HCT116 (cell line): ENCODE measurements around the gene OPCML. TPM values are rescaled to one million over a fixed set of nuclear protein-coding genes. Genes with fewer than 3 reads are reported as not detected.

ENCODE experiments used
- ATAC-seq: fragments of 200-7000 bp; cut with Tn5 transposase; 2 replicates; pipeline ENCODE4 v1.9.1; 2020; ENCODE audit warnings: mild to moderate bottlenecking, moderate library complexity
- BruUV-seq: library from RNA; stranded (reverse); fragments of 400-500 nt; replicated peaks from 2 replicates; lab custom pipeline; 2021; lab: Mats Ljungman, UMichigan
- CTCF ChIA-PET: fragments of 300-600 bp; sonication (Branson Sonifier 250); formaldehyde crosslinking; loops from one replicate; lab custom pipeline; 2021; ENCODE audit warnings: antibody characterized with exemption; lab: Charles Lee
- POLR2A ChIA-PET: fragments of 300-600, 350-600 bp; sonication (Branson Sonifier 250); formaldehyde crosslinking; loops from one replicate; lab custom pipeline; 2021; ENCODE audit warnings: antibody characterized with exemption; lab: Charles Lee
- RAD21 ChIA-PET, 2 experiments: fragments of 300-600 bp; sonication (Branson Sonifier 250); formaldehyde crosslinking; loops; one replicate each; lab custom pipeline; 2023; ENCODE audit warnings: low total read pairs in 2 of 2; ENCODE audit not compliant: uncharacterized antibody in 2 of 2, unreplicated experiment in 2 of 2, low non-redundant PET in 1 of 2; lab: Charles Lee
- DNase-seq: peaks from one replicate; pipeline ENCODE4 v3.0.0-alpha.2; 2010; ENCODE audit warnings: low read depth, low spot score
- H2AFZ ChIP-seq: fragments of 200-600 bp; shearing (Covaris generic), sonication (generic); 2 replicates; pipeline ENCODE4 v1.6.1; 2017; ENCODE audit warnings: low read depth, mixed run types, mixed read lengths, antibody characterized with exemption, low read length; ENCODE audit not compliant: poor library complexity, severe bottlenecking
- H3K27ac ChIP-seq: 2 replicates; pipeline ENCODE4 v1.5.1; 2012; ENCODE audit warnings: low read depth, low read length
- H3K27me3 ChIP-seq: fragments of 200-600 bp; sonication (generic); 2 replicates; pipeline ENCODE4 v1.6.1; 2016; ENCODE audit warnings: mixed run types, low read length, mixed read lengths; ENCODE audit not compliant: insufficient read depth
- H3K36me3 ChIP-seq, 2 experiments: fragments of 200-500 bp in 1 of 2; fragments of 200-600 bp in 1 of 2; sonication (Bioruptor generic) in 1 of 2; sonication (generic) in 1 of 2; 2 replicates each; pipeline versions ENCODE4 v1.5.1 to v1.6.1; 2014 to 2016; ENCODE audit warnings: low read length in 2 of 2, inconsistent platforms in 1 of 2, mixed read lengths in 1 of 2, mixed run types in 1 of 2; ENCODE audit not compliant: insufficient read depth in 2 of 2, control insufficient read depth in 1 of 2
- H3K4me1 ChIP-seq, 2 experiments: fragments of 200-600 bp in 1 of 2; sonication (generic) in 1 of 2; 2 replicates each; pipeline versions ENCODE4 v1.5.1 to v1.6.1; 2012 to 2017; ENCODE audit warnings: low read length in 2 of 2, inconsistent platforms in 1 of 2, mild to moderate bottlenecking in 1 of 2, mixed read lengths in 1 of 2, mixed run types in 1 of 2, moderate library complexity in 1 of 2; ENCODE audit not compliant: insufficient read depth in 2 of 2, control insufficient read depth in 1 of 2
- H3K4me2 ChIP-seq: fragments of 200-600 bp; sonication (generic); 2 replicates; pipeline ENCODE4 v1.6.1; 2017; ENCODE audit warnings: mixed run types, low read length, mixed read lengths
- H3K4me3 ChIP-seq, 2 experiments: fragments of 200-600 bp in 1 of 2; sonication (generic) in 1 of 2; replicated peaks in 1 of 2; 2 replicates each; pipeline ENCODE4 v1.5.1; 2011 to 2016; ENCODE audit warnings: low read length in 2 of 2, control low read depth in 1 of 2, low read depth in 1 of 2, mild to moderate bottlenecking in 1 of 2, mixed read lengths in 1 of 2, mixed run types in 1 of 2
- H3K79me2 ChIP-seq: fragments of 200-600 bp; sonication (generic); 2 replicates; pipeline ENCODE4 v1.6.1; 2017; ENCODE audit warnings: mild to moderate bottlenecking, mixed run types, low read length, moderate library complexity, mixed read lengths; ENCODE audit not compliant: insufficient read depth
- H3K9ac ChIP-seq: fragments of 200-600 bp; sonication (generic); 2 replicates; pipeline ENCODE4 v1.6.1; 2016; ENCODE audit warnings: low read length, mixed read lengths
- H3K9me2 ChIP-seq: fragments of 200-600 bp; sonication (generic), shearing (Covaris generic); 2 replicates; pipeline ENCODE4 v1.6.1; 2017; ENCODE audit warnings: mixed run types, mild to moderate bottlenecking, moderate library complexity; ENCODE audit not compliant: insufficient read depth
- H3K9me3 ChIP-seq, 2 experiments: fragments of 200-500 bp in 1 of 2; fragments of 200-600 bp in 1 of 2; sonication (Bioruptor generic) in 1 of 2; sonication (generic) in 1 of 2; 2 replicates each; pipeline ENCODE4 v1.6.1; 2014 to 2017; ENCODE audit warnings: low read length in 2 of 2, mixed read lengths in 2 of 2, inconsistent platforms in 1 of 2, low read depth in 1 of 2, mild to moderate bottlenecking in 1 of 2, mixed run types in 1 of 2, moderate library complexity in 1 of 2; ENCODE audit not compliant: control insufficient read depth in 1 of 2, insufficient read depth in 1 of 2
- H4K20me1 ChIP-seq: fragments of 200-600 bp; sonication (generic), shearing (Covaris generic); 2 replicates; pipeline ENCODE4 v1.6.1; 2017; ENCODE audit warnings: mixed run types, mild to moderate bottlenecking, moderate library complexity; ENCODE audit not compliant: insufficient read depth
- CBX3 ChIP-seq: IDR thresholded peaks from 2 replicates; pipeline ENCODE4 v1.6.1; 2012; ENCODE audit warnings: low read depth
- CEBPB ChIP-seq: IDR thresholded peaks from 2 replicates; pipeline ENCODE4 v1.6.1; 2012; ENCODE audit warnings: low read depth
- EGR1 ChIP-seq: IDR thresholded peaks from 2 replicates; pipeline ENCODE4 v1.6.1; 2012; ENCODE audit warnings: low read depth
- ELF1 ChIP-seq: IDR thresholded peaks from 2 replicates; pipeline ENCODE4 v1.6.1; 2012; ENCODE audit warnings: low read depth, borderline replicate concordance
- EZH2 ChIP-seq: fragments of 200-600 bp; sonication (generic); IDR thresholded peaks from 2 replicates; pipeline ENCODE4 v1.6.1; 2017; ENCODE audit warnings: antibody characterized with exemption, mixed run types
- EZH2phosphoT487 ChIP-seq: fragments of 200-600 bp; IDR thresholded peaks from 2 replicates; pipeline ENCODE4 v1.6.1; 2018; ENCODE audit warnings: antibody characterized with exemption, borderline replicate concordance
- FOSL1 ChIP-seq: IDR thresholded peaks from 2 replicates; pipeline ENCODE4 v1.6.1; 2012; ENCODE audit warnings: low read depth
- JUND ChIP-seq: IDR thresholded peaks from 2 replicates; pipeline ENCODE4 v1.6.1; 2012
- POLR2A ChIP-seq: IDR thresholded peaks from 2 replicates; pipeline ENCODE4 v1.7.0; 2011; ENCODE audit warnings: borderline replicate concordance; ENCODE audit not compliant: insufficient read depth, insufficient read length; ENCODE audit errors: extremely low read depth
- POLR2AphosphoS5 ChIP-seq: IDR thresholded peaks from 2 replicates; pipeline ENCODE4 v1.6.1; 2011; ENCODE audit warnings: mild to moderate bottlenecking, low read depth, low read length, moderate library complexity
- RAD21 ChIP-seq: IDR thresholded peaks from 2 replicates; pipeline ENCODE4 v1.6.1; 2012; ENCODE audit warnings: low read depth, mild to moderate bottlenecking
- SIN3A ChIP-seq: IDR thresholded peaks from 2 replicates; pipeline ENCODE4 v1.6.1; 2012; ENCODE audit warnings: low read depth
- SP1 ChIP-seq: IDR thresholded peaks from 2 replicates; pipeline ENCODE4 v1.6.1; 2012; ENCODE audit warnings: low read depth
- TCF7L2 ChIP-seq: IDR thresholded peaks from 2 replicates; pipeline ENCODE4 v1.7.0; 2011; ENCODE audit warnings: borderline replicate concordance, inconsistent platforms; ENCODE audit not compliant: insufficient read depth, insufficient read length; ENCODE audit errors: extremely low read depth
- YY1 ChIP-seq: IDR thresholded peaks from 2 replicates; pipeline ENCODE4 v1.6.1; 2011; ENCODE audit warnings: low read length, low read depth, moderate library complexity, mild to moderate bottlenecking; ENCODE audit not compliant: insufficient replicate concordance; ENCODE audit errors: extremely low read depth
- intact Hi-C: fragments of 100-400 bp; cut with micrococcal nuclease; formaldehyde crosslinking; loops from 2 replicates; pipeline ENCODE4 v1.10.0; 2022
- total RNA-seq: library from RNA; stranded (reverse); gene quantifications from one replicate; pipeline ENCODE4 v1.2.1, GENCODE V29; 2021; ENCODE audit not compliant: unreplicated experiment
- TF ChIP-seq, protein P1 (sequence below): IDR thresholded peaks from 2 replicates; pipeline ENCODE4 v1.6.1; 2011; ENCODE audit warnings: mild to moderate bottlenecking, low read length, moderate library complexity; ENCODE audit not compliant: insufficient replicate concordance; ENCODE audit errors: extremely low read depth
- TF ChIP-seq, protein P2 (sequence below), 3 experiments: fragments of 200-600 bp in 1 of 3; sonication (generic) in 1 of 3; IDR thresholded peaks in 2 of 3; conservative IDR thresholded peaks in 1 of 3; 2 replicates each; pipeline ENCODE4 v1.5.1; 2012 to 2017; ENCODE audit warnings: low read depth in 2 of 3, low read length in 2 of 3, antibody characterized with exemption in 1 of 3, borderline replicate concordance in 1 of 3, control low read depth in 1 of 3, mild to moderate bottlenecking in 1 of 3, mixed read lengths in 1 of 3, mixed run types in 1 of 3, moderate library complexity in 1 of 3; ENCODE audit not compliant: insufficient read depth in 1 of 3
- TF ChIP-seq, protein P3 (sequence below): IDR thresholded peaks from 2 replicates; pipeline ENCODE4 v1.6.1; 2012
- TF ChIP-seq, protein P4 (sequence below): IDR thresholded peaks from 2 replicates; pipeline ENCODE4 v1.6.1; 2012; ENCODE audit warnings: low read depth

The OPCML gene
- total RNA-seq, 1 experiment from 2014 or later: not detected

DNA sequence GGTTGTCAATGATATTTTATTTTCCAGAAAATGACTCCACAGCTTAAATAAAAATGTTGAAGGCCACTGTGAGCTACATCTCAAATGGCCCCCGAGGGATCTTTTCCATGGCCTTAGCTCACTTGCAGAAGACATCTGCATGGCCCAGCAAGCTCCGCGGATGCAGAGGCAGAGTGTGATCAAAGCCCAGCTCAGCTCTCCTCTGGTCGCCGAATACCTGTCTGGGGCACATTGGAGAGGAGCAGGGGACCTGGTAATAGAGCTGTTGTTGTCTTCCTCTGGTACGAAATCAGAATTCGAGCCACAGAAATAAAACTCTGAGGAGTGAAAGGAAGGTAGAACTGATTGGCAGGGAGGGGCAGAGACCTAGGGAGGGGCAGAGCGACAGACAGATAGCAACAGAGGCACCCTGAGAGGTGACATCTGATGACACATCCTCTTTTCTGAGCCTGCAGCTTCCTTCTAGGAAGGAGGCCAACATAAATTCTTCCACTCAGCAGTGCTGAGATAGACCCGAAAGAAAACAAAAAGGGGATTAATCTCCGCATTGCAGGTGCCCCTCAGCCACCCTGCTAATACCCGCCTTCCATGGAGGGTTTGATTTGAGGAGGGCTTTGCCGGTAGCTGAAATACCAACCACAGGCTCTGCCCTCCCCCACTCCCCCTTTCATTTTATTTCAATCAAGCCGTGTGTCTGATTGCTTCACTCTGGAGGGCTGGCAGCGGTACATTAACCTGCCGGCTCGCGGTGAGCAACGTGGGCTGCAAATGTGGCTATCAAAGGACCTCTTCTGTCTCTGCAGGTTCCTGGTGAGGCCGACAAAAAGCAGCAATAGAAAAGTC, 759.4 kb downstream of the OPCML start:
- Histone ChIP-seq H2AFZ (no peak overlapping the region), H3K4me1 (no peaks in the 10 kb centered on the region)
- TF ChIP-seq POLR2A (no peak), SIN3A (no peak), JUND (no peak), CEBPB (no peak), RAD21 (no peak), EGR1 (no peak), FOSL1 (no peak), YY1 (no peak), ELF1 (no peak), CBX3 (no peak), EZH2 (no peak), EZH2phosphoT487 (no peak), SP1 (no peak), TCF7L2 (no peak), POLR2AphosphoS5 (no peak)
- TF ChIP-seq, protein P1, sequence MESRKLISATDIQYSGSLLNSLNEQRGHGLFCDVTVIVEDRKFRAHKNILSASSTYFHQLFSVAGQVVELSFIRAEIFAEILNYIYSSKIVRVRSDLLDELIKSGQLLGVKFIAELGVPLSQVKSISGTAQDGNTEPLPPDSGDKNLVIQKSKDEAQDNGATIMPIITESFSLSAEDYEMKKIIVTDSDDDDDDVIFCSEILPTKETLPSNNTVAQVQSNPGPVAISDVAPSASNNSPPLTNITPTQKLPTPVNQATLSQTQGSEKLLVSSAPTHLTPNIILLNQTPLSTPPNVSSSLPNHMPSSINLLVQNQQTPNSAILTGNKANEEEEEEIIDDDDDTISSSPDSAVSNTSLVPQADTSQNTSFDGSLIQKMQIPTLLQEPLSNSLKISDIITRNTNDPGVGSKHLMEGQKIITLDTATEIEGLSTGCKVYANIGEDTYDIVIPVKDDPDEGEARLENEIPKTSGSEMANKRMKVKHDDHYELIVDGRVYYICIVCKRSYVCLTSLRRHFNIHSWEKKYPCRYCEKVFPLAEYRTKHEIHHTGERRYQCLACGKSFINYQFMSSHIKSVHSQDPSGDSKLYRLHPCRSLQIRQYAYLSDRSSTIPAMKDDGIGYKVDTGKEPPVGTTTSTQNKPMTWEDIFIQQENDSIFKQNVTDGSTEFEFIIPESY: no peak
- TF ChIP-seq, protein P2, sequence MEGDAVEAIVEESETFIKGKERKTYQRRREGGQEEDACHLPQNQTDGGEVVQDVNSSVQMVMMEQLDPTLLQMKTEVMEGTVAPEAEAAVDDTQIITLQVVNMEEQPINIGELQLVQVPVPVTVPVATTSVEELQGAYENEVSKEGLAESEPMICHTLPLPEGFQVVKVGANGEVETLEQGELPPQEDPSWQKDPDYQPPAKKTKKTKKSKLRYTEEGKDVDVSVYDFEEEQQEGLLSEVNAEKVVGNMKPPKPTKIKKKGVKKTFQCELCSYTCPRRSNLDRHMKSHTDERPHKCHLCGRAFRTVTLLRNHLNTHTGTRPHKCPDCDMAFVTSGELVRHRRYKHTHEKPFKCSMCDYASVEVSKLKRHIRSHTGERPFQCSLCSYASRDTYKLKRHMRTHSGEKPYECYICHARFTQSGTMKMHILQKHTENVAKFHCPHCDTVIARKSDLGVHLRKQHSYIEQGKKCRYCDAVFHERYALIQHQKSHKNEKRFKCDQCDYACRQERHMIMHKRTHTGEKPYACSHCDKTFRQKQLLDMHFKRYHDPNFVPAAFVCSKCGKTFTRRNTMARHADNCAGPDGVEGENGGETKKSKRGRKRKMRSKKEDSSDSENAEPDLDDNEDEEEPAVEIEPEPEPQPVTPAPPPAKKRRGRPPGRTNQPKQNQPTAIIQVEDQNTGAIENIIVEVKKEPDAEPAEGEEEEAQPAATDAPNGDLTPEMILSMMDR (IDR thresholded peaks at IDR 0.05 in 2 of 3, conservative IDR thresholded peaks at IDR 0.05 in 1 of 3; ENCODE audit: borderline replicate concordance in 1 of 3, insufficient read depth in 1 of 3, low read depth in 2 of 3, low read length in 2 of 3): no peak
- TF ChIP-seq, protein P3, sequence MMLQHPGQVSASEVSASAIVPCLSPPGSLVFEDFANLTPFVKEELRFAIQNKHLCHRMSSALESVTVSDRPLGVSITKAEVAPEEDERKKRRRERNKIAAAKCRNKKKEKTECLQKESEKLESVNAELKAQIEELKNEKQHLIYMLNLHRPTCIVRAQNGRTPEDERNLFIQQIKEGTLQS: no peak
- TF ChIP-seq, protein P4, sequence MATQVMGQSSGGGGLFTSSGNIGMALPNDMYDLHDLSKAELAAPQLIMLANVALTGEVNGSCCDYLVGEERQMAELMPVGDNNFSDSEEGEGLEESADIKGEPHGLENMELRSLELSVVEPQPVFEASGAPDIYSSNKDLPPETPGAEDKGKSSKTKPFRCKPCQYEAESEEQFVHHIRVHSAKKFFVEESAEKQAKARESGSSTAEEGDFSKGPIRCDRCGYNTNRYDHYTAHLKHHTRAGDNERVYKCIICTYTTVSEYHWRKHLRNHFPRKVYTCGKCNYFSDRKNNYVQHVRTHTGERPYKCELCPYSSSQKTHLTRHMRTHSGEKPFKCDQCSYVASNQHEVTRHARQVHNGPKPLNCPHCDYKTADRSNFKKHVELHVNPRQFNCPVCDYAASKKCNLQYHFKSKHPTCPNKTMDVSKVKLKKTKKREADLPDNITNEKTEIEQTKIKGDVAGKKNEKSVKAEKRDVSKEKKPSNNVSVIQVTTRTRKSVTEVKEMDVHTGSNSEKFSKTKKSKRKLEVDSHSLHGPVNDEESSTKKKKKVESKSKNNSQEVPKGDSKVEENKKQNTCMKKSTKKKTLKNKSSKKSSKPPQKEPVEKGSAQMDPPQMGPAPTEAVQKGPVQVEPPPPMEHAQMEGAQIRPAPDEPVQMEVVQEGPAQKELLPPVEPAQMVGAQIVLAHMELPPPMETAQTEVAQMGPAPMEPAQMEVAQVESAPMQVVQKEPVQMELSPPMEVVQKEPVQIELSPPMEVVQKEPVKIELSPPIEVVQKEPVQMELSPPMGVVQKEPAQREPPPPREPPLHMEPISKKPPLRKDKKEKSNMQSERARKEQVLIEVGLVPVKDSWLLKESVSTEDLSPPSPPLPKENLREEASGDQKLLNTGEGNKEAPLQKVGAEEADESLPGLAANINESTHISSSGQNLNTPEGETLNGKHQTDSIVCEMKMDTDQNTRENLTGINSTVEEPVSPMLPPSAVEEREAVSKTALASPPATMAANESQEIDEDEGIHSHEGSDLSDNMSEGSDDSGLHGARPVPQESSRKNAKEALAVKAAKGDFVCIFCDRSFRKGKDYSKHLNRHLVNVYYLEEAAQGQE: no peak
- TF ChIP-seq, all 23 proteins: peak for 0
- ChIA-PET CTCF (no interaction called here), POLR2A (no interaction called here), RAD21 (no interaction called here)
- no TSS peak for BruUV-seq
- Histone ChIP-seq H3K9me3 (peaks cover 3 to 7% of the 10 kb centered on the region in 2 experiments; a peak in 2 of 4 replicates), H3K4me2 (no peak overlapping the region), H3K27me3 (no peaks in the 10 kb centered on the region), H3K79me2 (no peaks in the 10 kb centered on the region), H3K36me3 (no peaks in the 10 kb centered on the region), H3K9ac (no peak overlapping the region), H4K20me1 (no peaks in the 10 kb centered on the region), H3K4me3 (no peak overlapping the region), H3K27ac (no peak overlapping the region), H3K9me2 (no peaks in the 10 kb centered on the region)
- no peak for ATAC-seq
- intact Hi-C loops: no loop called here
- DNase-seq: no peak
